IMR-90 (cell line): ENCODE results near the gene PARD3.

Experiments used
- BHLHE40 ChIP-seq: fragments of 150-350 bp; IDR thresholded peaks from 2 replicates; pipeline ENCODE4 v1.6.1; 2016; ENCODE audit warnings: mild to moderate bottlenecking, low read depth, low read length
- CEBPB ChIP-seq: IDR thresholded peaks from 2 replicates; pipeline ENCODE4 v1.6.1; 2012; ENCODE audit warnings: low read depth, low read length, improper control_type of control experiment
- CTCF ChIP-seq: conservative IDR thresholded peaks from 2 replicates; pipeline ENCODE4 v1.5.1; 2012; ENCODE audit warnings: mild to moderate bottlenecking, low read depth, low read length, improper control_type of control experiment
- FOS ChIP-seq: fragments of 150-350 bp; IDR thresholded peaks from 2 replicates; pipeline ENCODE4 v1.6.1; 2016; ENCODE audit warnings: low read depth, low read length
- MAFK ChIP-seq: IDR thresholded peaks from 2 replicates; pipeline ENCODE4 v1.6.1; 2012; ENCODE audit warnings: low read depth, low read length, improper control_type of control experiment
- MAZ ChIP-seq: IDR thresholded peaks from 2 replicates; pipeline ENCODE4 v1.6.1; 2012; ENCODE audit warnings: low read depth, mild to moderate bottlenecking, low read length, improper control_type of control experiment, moderate library complexity, borderline replicate concordance
- MXI1 ChIP-seq: IDR thresholded peaks from 2 replicates; pipeline ENCODE4 v1.6.1; 2012; ENCODE audit warnings: low read depth, mild to moderate bottlenecking, low read length, moderate library complexity, borderline replicate concordance
- NFE2L2 ChIP-seq: fragments of 150-350 bp; IDR thresholded peaks from 2 replicates; pipeline ENCODE4 v1.6.1; 2016; ENCODE audit warnings: low read depth, mild to moderate bottlenecking, low read length
- POLR2A ChIP-seq: IDR thresholded peaks from 2 replicates; pipeline ENCODE4 v1.6.1; 2012; ENCODE audit warnings: mild to moderate bottlenecking, low read depth, low read length
- RAD21 ChIP-seq: IDR thresholded peaks from 2 replicates; pipeline ENCODE4 v1.6.1; 2012; ENCODE audit warnings: low read length, improper control_type of control experiment
- RFX5 ChIP-seq: IDR thresholded peaks from 2 replicates; pipeline ENCODE4 v1.8.0; 2012; ENCODE audit warnings: low read depth, mild to moderate bottlenecking, low read length, moderate library complexity
- SMC3 ChIP-seq: fragments of 150-350 bp; IDR thresholded peaks from 2 replicates; pipeline ENCODE4 v1.6.1; 2016; ENCODE audit warnings: low read depth, mild to moderate bottlenecking, antibody characterized with exemption, low read length, moderate library complexity
- USF2 ChIP-seq: fragments of 150-350 bp; IDR thresholded peaks from 2 replicates; pipeline ENCODE4 v1.6.1; 2017; ENCODE audit warnings: mild to moderate bottlenecking, antibody characterized with exemption, low read length, low read depth

- no peak for TF ChIP-seq CTCF
- TF ChIP-seq BHLHE40, result no peak
- no peak for TF ChIP-seq POLR2A
- no peak for TF ChIP-seq RFX5
- TF ChIP-seq SMC3, result no peak
- TF ChIP-seq USF2, result no peak
- no peak for TF ChIP-seq RAD21
- TF ChIP-seq MXI1, result no peak
- TF ChIP-seq MAZ, result no peak
- TF ChIP-seq NFE2L2, result no peak
- TF ChIP-seq CEBPB, result no peak
- no peak for TF ChIP-seq MAFK
- TF ChIP-seq FOS, result no peak
Measured at GRCh38 chr10:34647160-34647559, 167.9 kb downstream of the PARD3 start.
